GM23338 (cell line): ENCODE data around the gene MYO9A. TPM values are rescaled to one million over a fixed set of nuclear protein-coding genes. Genes with fewer than 3 reads are reported as not detected.

Experiments used
- ATAC-seq: fragments of 200-7000 bp; cut with Tn5 transposase; 3 replicates; pipeline ENCODE4 v1.9.1; 2020
- DNase-seq: peaks from one replicate; pipeline ENCODE4 v3.0.0-alpha.2; 2015; ENCODE audit warnings: low spot score
- H2AFZ ChIP-seq: fragments of 200-600 bp; sonication (generic); 2 replicates; pipeline ENCODE4 v1.8.0; 2016; ENCODE audit warnings: antibody characterized with exemption, mild to moderate bottlenecking, moderate library complexity
- H3F3A ChIP-seq: fragments of 200-600 bp; sonication (generic); replicated peaks from 2 replicates; pipeline ENCODE4 v1.8.0; 2017; ENCODE audit warnings: antibody characterized with exemption, mixed run types, low read depth
- H3K27ac ChIP-seq: fragments of 200-600 bp; sonication (generic); 2 replicates; pipeline ENCODE4 v1.6.1; 2016; ENCODE audit warnings: low read depth
- H3K27me3 ChIP-seq: fragments of 200-600 bp; sonication (generic); 2 replicates; pipeline ENCODE4 v1.8.0; 2016; ENCODE audit warnings: mild to moderate bottlenecking, mixed run types, moderate library complexity; ENCODE audit not compliant: insufficient read depth
- H3K36me3 ChIP-seq: fragments of 200-600 bp; sonication (generic); 2 replicates; pipeline ENCODE4 v1.8.0; 2016; ENCODE audit warnings: mild to moderate bottlenecking; ENCODE audit not compliant: insufficient read depth
- H3K4me1 ChIP-seq: fragments of 200-600 bp; sonication (generic); 2 replicates; pipeline ENCODE4 v1.8.0; 2016; ENCODE audit warnings: mild to moderate bottlenecking, moderate library complexity; ENCODE audit not compliant: insufficient read depth
- H3K4me2 ChIP-seq: fragments of 200-600 bp; sonication (generic); 2 replicates; pipeline ENCODE4 v1.7.1; 2017; ENCODE audit warnings: mixed run types
- H3K4me3 ChIP-seq: fragments of 200-600 bp; sonication (generic); 2 replicates; pipeline ENCODE4 v1.6.1; 2016; ENCODE audit warnings: mixed run types
- H3K79me2 ChIP-seq: fragments of 200-600 bp; sonication (generic); replicated peaks from 2 replicates; pipeline ENCODE4 v1.8.0; 2017; ENCODE audit warnings: mild to moderate bottlenecking; ENCODE audit not compliant: insufficient read depth
- H3K9me2 ChIP-seq: fragments of 200-600 bp; sonication (generic); 2 replicates; pipeline ENCODE4 v1.8.0; 2017; ENCODE audit not compliant: insufficient read depth
- H4K20me1 ChIP-seq: fragments of 200-600 bp; sonication (generic); replicated peaks from 2 replicates; pipeline ENCODE4 v1.8.0; 2017; ENCODE audit warnings: mild to moderate bottlenecking; ENCODE audit not compliant: insufficient read depth
- H3K27ac Mint-ChIP-seq: 2 replicates; pipeline ENCODE4 v1.8.0; 2020; ENCODE audit warnings: inconsistent platforms, mild to moderate bottlenecking, moderate library complexity, mixed read lengths
- H3K27me3 Mint-ChIP-seq: 3 replicates; pipeline ENCODE4 v1.8.0; 2022; ENCODE audit warnings: low read depth, mild to moderate bottlenecking, moderate library complexity, mixed read lengths, inconsistent platforms; ENCODE audit not compliant: insufficient read depth, poor library complexity
- H3K36me3 Mint-ChIP-seq: 3 replicates; pipeline ENCODE4 v1.8.0; 2021; ENCODE audit warnings: low read depth, mild to moderate bottlenecking, inconsistent platforms, moderate library complexity, mixed read lengths
- H3K4me1 Mint-ChIP-seq: 3 replicates; pipeline ENCODE4 v1.8.0; 2020; ENCODE audit warnings: mild to moderate bottlenecking, inconsistent platforms, mixed read lengths
- H3K4me3 Mint-ChIP-seq: 3 replicates; pipeline ENCODE4 v1.8.0; 2021; ENCODE audit warnings: moderate library complexity, mild to moderate bottlenecking, inconsistent platforms, mixed read lengths
- H3K9me3 Mint-ChIP-seq: 3 replicates; pipeline ENCODE4 v1.8.0; 2020; ENCODE audit warnings: moderate library complexity, mild to moderate bottlenecking, inconsistent platforms, mixed read lengths
- CREB1 ChIP-seq: fragments of 250-450 bp; sonication (Bioruptor Pico); IDR thresholded peaks from 2 replicates; pipeline ENCODE4 v1.5.0; 2020; ENCODE audit warnings: low read depth, mild to moderate bottlenecking, moderate library complexity
- EZH2 ChIP-seq: fragments of 200-600 bp; sonication (generic); IDR thresholded peaks from one replicate; pipeline ENCODE4 v1.8.0; 2017; ENCODE audit warnings: antibody characterized with exemption, mild to moderate bottlenecking, low read depth; ENCODE audit not compliant: unreplicated experiment
- EZH2phosphoT487 ChIP-seq: fragments of 200-600 bp; sonication (generic); IDR thresholded peaks from one replicate; pipeline ENCODE4 v1.8.1; 2018; ENCODE audit warnings: antibody characterized with exemption; ENCODE audit not compliant: unreplicated experiment
- JUNB ChIP-seq: IDR thresholded peaks from one replicate; pipeline ENCODE4 v1.6.1; 2016; ENCODE audit warnings: antibody characterized with exemption; ENCODE audit not compliant: unreplicated experiment
- NANOG ChIP-seq: IDR thresholded peaks from 2 replicates; pipeline ENCODE4 v1.6.1; 2016; ENCODE audit warnings: antibody characterized with exemption, borderline replicate concordance
- POLR2AphosphoS5 ChIP-seq: IDR thresholded peaks from 2 replicates; pipeline ENCODE4 v1.6.1; 2016; ENCODE audit warnings: antibody characterized with exemption, low read depth
- STAT1 ChIP-seq: IDR thresholded peaks from one replicate; pipeline ENCODE4 v1.6.1; 2016; ENCODE audit warnings: antibody characterized with exemption; ENCODE audit not compliant: unreplicated experiment
- ZNF114 ChIP-seq: fragments of 250-450 bp; sonication (Bioruptor Pico); IDR thresholded peaks from 2 replicates; pipeline ENCODE4 v1.5.0; 2020; ENCODE audit warnings: mild to moderate bottlenecking, moderate library complexity
- ZNF331 ChIP-seq: fragments of 250-450 bp; sonication (Bioruptor Pico); IDR thresholded peaks from 2 replicates; pipeline ENCODE4 v1.5.0; 2020; ENCODE audit warnings: low read depth, mild to moderate bottlenecking, moderate library complexity
- ZNF462 ChIP-seq: fragments of 250-450 bp; sonication (Bioruptor Pico); IDR thresholded peaks from 2 replicates; pipeline ENCODE4 v1.5.0; 2020; ENCODE audit warnings: mild to moderate bottlenecking, moderate library complexity
- polyA plus RNA-seq: library from polyadenylated mRNA; unstranded; fragments of >200 nt; fragmentation: Nextera tagmentation; extraction: Ambion mirVana; gene quantifications from 2 replicates; pipeline ENCODE4 v1.2.1, GENCODE V29; 2016
- total RNA-seq: library from RNA; depleted of rRNA; stranded (reverse); fragments of >200 nt; shearing (Covaris generic); gene quantifications from 2 replicates; pipeline ENCODE4 v1.2.3, GENCODE V29; 2014
- TF ChIP-seq, protein P1 (sequence below): IDR thresholded peaks from one replicate; pipeline ENCODE4 v1.6.1; 2018; ENCODE audit warnings: antibody characterized with exemption; ENCODE audit not compliant: unreplicated experiment
- TF ChIP-seq, protein P2 (sequence below), 2 experiments: fragments of 200-600 bp in 1 of 2; sonication (generic) in 1 of 2; conservative IDR thresholded peaks; 2 replicates each; pipeline versions ENCODE4 v1.5.1 to v1.6.1; 2016 to 2017; ENCODE audit warnings: antibody characterized with exemption in 2 of 2, low read depth in 2 of 2, mild to moderate bottlenecking in 2 of 2, moderate library complexity in 1 of 2

MYO9A gene
- total and polyA plus RNA-seq, 2 experiments from 2014 or later: 11.6 to 32.8 TPM

DNA sequence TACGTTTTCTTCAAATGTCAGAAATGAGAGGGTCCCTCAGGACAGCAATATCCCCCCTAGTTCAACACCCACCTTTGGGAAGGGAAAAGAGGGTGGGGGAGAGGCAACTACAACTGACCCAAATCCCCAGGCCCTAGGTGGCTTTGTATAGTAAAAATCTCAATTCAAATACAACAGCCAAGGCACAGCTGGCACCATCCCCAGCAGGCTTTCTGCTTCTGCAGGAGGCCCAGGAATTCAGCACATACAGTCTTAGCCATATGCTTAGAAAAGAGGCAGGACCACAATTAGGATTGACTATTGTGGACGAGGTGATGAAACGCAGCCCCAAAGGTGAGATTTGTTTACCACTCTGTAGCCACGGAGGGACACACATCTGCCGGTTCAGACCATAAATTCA lies 291.8 kb downstream of the MYO9A start:
- Histone ChIP-seq H3K79me2 (no peaks in the 10 kb centered on the region), H3K4me3 (no peak overlapping the region), H3F3A (no peaks in the 10 kb centered on the region), H3K27ac (no peak overlapping the region), H4K20me1 (no peaks in the 10 kb centered on the region), H2AFZ (no peak overlapping the region), H3K9me2 (no peaks in the 10 kb centered on the region; the same call in 1 of the 2 replicates), H3K4me2 (no peak overlapping the region), H3K36me3 (peaks cover 4% of the 10 kb centered on the region; the same call in 1 of the 2 replicates), H3K4me1 (peaks cover 12% of the 10 kb centered on the region; the same call in 1 of the 2 replicates), H3K27me3 (no peaks in the 10 kb centered on the region)
- ATAC-seq (peak; percentile 94), DNase-seq (peak; percentile 17)
- H3K9me3 Mint-ChIP-seq: peaks cover 13% of the 10 kb centered on the region; the same call in 2 of the 3 replicates
- TF ChIP-seq, protein P1, sequence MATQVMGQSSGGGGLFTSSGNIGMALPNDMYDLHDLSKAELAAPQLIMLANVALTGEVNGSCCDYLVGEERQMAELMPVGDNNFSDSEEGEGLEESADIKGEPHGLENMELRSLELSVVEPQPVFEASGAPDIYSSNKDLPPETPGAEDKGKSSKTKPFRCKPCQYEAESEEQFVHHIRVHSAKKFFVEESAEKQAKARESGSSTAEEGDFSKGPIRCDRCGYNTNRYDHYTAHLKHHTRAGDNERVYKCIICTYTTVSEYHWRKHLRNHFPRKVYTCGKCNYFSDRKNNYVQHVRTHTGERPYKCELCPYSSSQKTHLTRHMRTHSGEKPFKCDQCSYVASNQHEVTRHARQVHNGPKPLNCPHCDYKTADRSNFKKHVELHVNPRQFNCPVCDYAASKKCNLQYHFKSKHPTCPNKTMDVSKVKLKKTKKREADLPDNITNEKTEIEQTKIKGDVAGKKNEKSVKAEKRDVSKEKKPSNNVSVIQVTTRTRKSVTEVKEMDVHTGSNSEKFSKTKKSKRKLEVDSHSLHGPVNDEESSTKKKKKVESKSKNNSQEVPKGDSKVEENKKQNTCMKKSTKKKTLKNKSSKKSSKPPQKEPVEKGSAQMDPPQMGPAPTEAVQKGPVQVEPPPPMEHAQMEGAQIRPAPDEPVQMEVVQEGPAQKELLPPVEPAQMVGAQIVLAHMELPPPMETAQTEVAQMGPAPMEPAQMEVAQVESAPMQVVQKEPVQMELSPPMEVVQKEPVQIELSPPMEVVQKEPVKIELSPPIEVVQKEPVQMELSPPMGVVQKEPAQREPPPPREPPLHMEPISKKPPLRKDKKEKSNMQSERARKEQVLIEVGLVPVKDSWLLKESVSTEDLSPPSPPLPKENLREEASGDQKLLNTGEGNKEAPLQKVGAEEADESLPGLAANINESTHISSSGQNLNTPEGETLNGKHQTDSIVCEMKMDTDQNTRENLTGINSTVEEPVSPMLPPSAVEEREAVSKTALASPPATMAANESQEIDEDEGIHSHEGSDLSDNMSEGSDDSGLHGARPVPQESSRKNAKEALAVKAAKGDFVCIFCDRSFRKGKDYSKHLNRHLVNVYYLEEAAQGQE: no peak
- TF ChIP-seq STAT1 (no peak), EZH2 (no peak), ZNF114 (CRISPR knock-in tag) (no peak), JUNB (no peak), POLR2AphosphoS5 (no peak), NANOG (no peak), ZNF331 (CRISPR knock-in tag) (no peak), ZNF462 (CRISPR knock-in tag) (no peak), EZH2phosphoT487 (no peak), CREB1 (CRISPR knock-in tag) (no peak)
- TF ChIP-seq, protein P2, sequence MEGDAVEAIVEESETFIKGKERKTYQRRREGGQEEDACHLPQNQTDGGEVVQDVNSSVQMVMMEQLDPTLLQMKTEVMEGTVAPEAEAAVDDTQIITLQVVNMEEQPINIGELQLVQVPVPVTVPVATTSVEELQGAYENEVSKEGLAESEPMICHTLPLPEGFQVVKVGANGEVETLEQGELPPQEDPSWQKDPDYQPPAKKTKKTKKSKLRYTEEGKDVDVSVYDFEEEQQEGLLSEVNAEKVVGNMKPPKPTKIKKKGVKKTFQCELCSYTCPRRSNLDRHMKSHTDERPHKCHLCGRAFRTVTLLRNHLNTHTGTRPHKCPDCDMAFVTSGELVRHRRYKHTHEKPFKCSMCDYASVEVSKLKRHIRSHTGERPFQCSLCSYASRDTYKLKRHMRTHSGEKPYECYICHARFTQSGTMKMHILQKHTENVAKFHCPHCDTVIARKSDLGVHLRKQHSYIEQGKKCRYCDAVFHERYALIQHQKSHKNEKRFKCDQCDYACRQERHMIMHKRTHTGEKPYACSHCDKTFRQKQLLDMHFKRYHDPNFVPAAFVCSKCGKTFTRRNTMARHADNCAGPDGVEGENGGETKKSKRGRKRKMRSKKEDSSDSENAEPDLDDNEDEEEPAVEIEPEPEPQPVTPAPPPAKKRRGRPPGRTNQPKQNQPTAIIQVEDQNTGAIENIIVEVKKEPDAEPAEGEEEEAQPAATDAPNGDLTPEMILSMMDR (conservative IDR thresholded peaks at IDR 0.05; ENCODE audit: low read depth in 2 of 2): no peak
- no peak overlapping the region for H3K27ac Mint-ChIP-seq
- H3K4me1 Mint-ChIP-seq: peaks cover 19% of the 10 kb centered on the region
- no peak overlapping the region for H3K4me3 Mint-ChIP-seq
- H3K27me3 Mint-ChIP-seq: peaks cover 2% of the 10 kb centered on the region
- peaks cover 22% of the 10 kb centered on the region for H3K36me3 Mint-ChIP-seq
